ENCODE measurements around the gene IL17RA. TPM values are rescaled to one million over a fixed set of nuclear protein-coding genes. Genes with fewer than 3 reads are reported as not detected.
A peak's percentile ranks its signal among the peaks of the same experiment; 100 is the strongest.

Gene IL17RA
- total and polyA plus RNA-seq, 4 donors: 3.1 to 9.0 (median 4.4) TPM

- Histone ChIP-seq H3K36me3 (ENCODE audit: control insufficient read depth in 4 of 4, insufficient read depth in 3 of 4, low read depth in 1 of 4, low read length in 3 of 4) (peaks cover 0 to 2% (median 0%) of the 10 kb centered on the region in 4 donors), H3K4me1 (ENCODE audit: control insufficient read depth in 4 of 4, insufficient read depth in 4 of 4, low read length in 3 of 4) (peaks cover 10 to 46% (median 29%) of the 10 kb centered on the region in 4 donors), H3K9ac (ENCODE audit: low read depth in 1 of 2, low read length in 2 of 2) (peak overlapping the region; percentile 71 to 72), H3K4me3 (ENCODE audit: low read depth in 1 of 3, low read length in 3 of 3) (peak overlapping the region; percentile 78 to 87 (median 81)), H3K27ac (ENCODE audit: low read depth in 1 of 2, low read length in 2 of 2) (peak overlapping the region; percentile 97 to 99), H3K9me3 (ENCODE audit: control insufficient read depth in 4 of 4, low read length in 3 of 4) (no peaks in the 10 kb centered on the region), H3K27me3 (ENCODE audit: control insufficient read depth in 4 of 4, insufficient read depth in 4 of 4, low read length in 3 of 4) (no peaks in the 10 kb centered on the region)
- DNase-seq (ENCODE audit: low spot score): no peak
- TF ChIP-seq TAF1 (conservative IDR thresholded peaks at IDR 0.05): no peak
- no peak for TF ChIP-seq FOXA1 (IDR thresholded peaks at IDR 0.05)
- TF ChIP-seq NR2F2 (IDR thresholded peaks at IDR 0.05): no peak
- no peak for TF ChIP-seq JUND (IDR thresholded peaks at IDR 0.05)
- TF ChIP-seq GABPA (IDR thresholded peaks at IDR 0.05 in 1 of 2, conservative IDR thresholded peaks at IDR 0.05 in 1 of 2): no peak
- no peak for TF ChIP-seq SP1 (IDR thresholded peaks at IDR 0.05)
- TF ChIP-seq YY1 (IDR thresholded peaks at IDR 0.05): no peak
- TF ChIP-seq MAX (IDR thresholded peaks at IDR 0.05): no peak
- no peak for TF ChIP-seq EGR1 (IDR thresholded peaks at IDR 0.05; ENCODE audit: low read depth in 2 of 2)
- TF ChIP-seq RXRA (IDR thresholded peaks at IDR 0.05): no peak
- 26% methylated on average over 17 of the region's 17 CpGs for WGBS
Measured at GRCh38 chr22:17158176-17158567, 73.4 kb downstream of the IL17RA start.

GRCh38 chr22:17158568-17159503 is 74.0 kb downstream of the IL17RA start, which contains the start of gene HDHD5:
Gene HDHD5 (minus strand): TSS chr22:17159277. CDS start chr22:17159251, 26 bp downstream.
- Histone ChIP-seq H3K9me3 (ENCODE audit: control insufficient read depth in 4 of 4, low read length in 3 of 4) (no peaks in the 10 kb centered on the region), H3K27me3 (ENCODE audit: control insufficient read depth in 4 of 4, insufficient read depth in 4 of 4, low read length in 3 of 4) (no peaks in the 10 kb centered on the region), H3K9ac (ENCODE audit: low read depth in 1 of 2, low read length in 2 of 2) (peak within 1 kb of the TSS; percentile 71 to 72), H3K27ac (ENCODE audit: low read depth in 1 of 2, low read length in 2 of 2) (peak within 1 kb of the TSS; percentile 97 to 99), H3K36me3 (ENCODE audit: control insufficient read depth in 4 of 4, insufficient read depth in 3 of 4, low read depth in 1 of 4, low read length in 3 of 4) (no peaks in the 10 kb centered on the region), H3K4me1 (ENCODE audit: control insufficient read depth in 4 of 4, insufficient read depth in 4 of 4, low read length in 3 of 4) (peaks cover 9 to 48% (median 30%) of the 10 kb centered on the region in 4 donors), H3K4me3 (ENCODE audit: low read depth in 1 of 3, low read length in 3 of 3) (peak within 1 kb of the TSS; percentile 78 to 87 (median 81))
- peak; percentile 88 for DNase-seq (ENCODE audit: low spot score)
- TF ChIP-seq SP1 (IDR thresholded peaks at IDR 0.05) (peak; percentile 43), FOXA1 (IDR thresholded peaks at IDR 0.05) (no peak), FOXA2 (IDR thresholded peaks at IDR 0.05) (no peak), ZBTB33 (IDR thresholded peaks at IDR 0.05) (no peak), JUND (IDR thresholded peaks at IDR 0.05) (no peak), HNF4G (IDR thresholded peaks at IDR 0.05) (no peak), NR2F2 (IDR thresholded peaks at IDR 0.05) (no peak), RXRA (IDR thresholded peaks at IDR 0.05) (peak; percentile 16 to 25), RAD21 (IDR thresholded peaks at IDR 0.05) (peak; percentile 6 to 9), CTCF (IDR thresholded peaks at IDR 0.05; ENCODE audit: low read depth, low read length, missing input control) (no peak), YY1 (IDR thresholded peaks at IDR 0.05) (peak; percentile 18), TAF1 (conservative IDR thresholded peaks at IDR 0.05) (no peak), HNF4A (conservative IDR thresholded peaks at IDR 0.05) (peak; percentile 7 to 16), EGR1 (IDR thresholded peaks at IDR 0.05; ENCODE audit: low read depth in 2 of 2) (peak in 1 of 2 donors; percentile 9), REST (IDR thresholded peaks at IDR 0.05) (peak; percentile 71), ATF3 (IDR thresholded peaks at IDR 0.05) (no peak), MAX (IDR thresholded peaks at IDR 0.05) (no peak), GABPA (IDR thresholded peaks at IDR 0.05 in 1 of 2, conservative IDR thresholded peaks at IDR 0.05 in 1 of 2) (no peak)
- under 1% methylated on average over 114 of the region's 114 CpGs for WGBS
